OCI-LY3 (cell line): ENCODE measurements around the gene FBXW7.

Source experiments
- EZH2phosphoT487 ChIP-seq: fragments of 200-600 bp; shearing (Covaris generic); IDR thresholded peaks from 2 replicates; pipeline ENCODE4 v1.6.1; 2018; ENCODE audit warnings: antibody characterized with exemption, mixed run types, low read depth
- TF ChIP-seq, protein P1 (sequence below): fragments of 200-600, 300-600 bp; sonication (generic); IDR thresholded peaks from 2 replicates; pipeline ENCODE4 v1.5.1; 2014; ENCODE audit warnings: antibody characterized with exemption, low read length, low read depth

- TF ChIP-seq, protein P1, sequence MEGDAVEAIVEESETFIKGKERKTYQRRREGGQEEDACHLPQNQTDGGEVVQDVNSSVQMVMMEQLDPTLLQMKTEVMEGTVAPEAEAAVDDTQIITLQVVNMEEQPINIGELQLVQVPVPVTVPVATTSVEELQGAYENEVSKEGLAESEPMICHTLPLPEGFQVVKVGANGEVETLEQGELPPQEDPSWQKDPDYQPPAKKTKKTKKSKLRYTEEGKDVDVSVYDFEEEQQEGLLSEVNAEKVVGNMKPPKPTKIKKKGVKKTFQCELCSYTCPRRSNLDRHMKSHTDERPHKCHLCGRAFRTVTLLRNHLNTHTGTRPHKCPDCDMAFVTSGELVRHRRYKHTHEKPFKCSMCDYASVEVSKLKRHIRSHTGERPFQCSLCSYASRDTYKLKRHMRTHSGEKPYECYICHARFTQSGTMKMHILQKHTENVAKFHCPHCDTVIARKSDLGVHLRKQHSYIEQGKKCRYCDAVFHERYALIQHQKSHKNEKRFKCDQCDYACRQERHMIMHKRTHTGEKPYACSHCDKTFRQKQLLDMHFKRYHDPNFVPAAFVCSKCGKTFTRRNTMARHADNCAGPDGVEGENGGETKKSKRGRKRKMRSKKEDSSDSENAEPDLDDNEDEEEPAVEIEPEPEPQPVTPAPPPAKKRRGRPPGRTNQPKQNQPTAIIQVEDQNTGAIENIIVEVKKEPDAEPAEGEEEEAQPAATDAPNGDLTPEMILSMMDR, result no peak
- no peak for TF ChIP-seq EZH2phosphoT487
Measured at GRCh38 chr4:152299553-152299952, 236.3 kb downstream of the FBXW7 start.
